Activated CD8-positive, alpha-beta memory T cell treated with anti-CD3 and anti-CD28 coated beads, Interleukin-2, amount 10 ng/mL, durations not matched to agents 7 days and 5 days (primary cell): ENCODE measurements around the gene KLHL29. TPM values are rescaled to one million over a fixed set of nuclear protein-coding genes. Genes with fewer than 3 reads are reported as not detected.
A peak's percentile ranks its signal among the peaks of the same experiment; 100 is the strongest.

Source experiments
- ATAC-seq: fragments of 150-1000 bp; cut with Tn5 transposase; one replicate; pipeline ENCODE4 v1.10.0; 2021; ENCODE audit warnings: moderate library complexity
- CTCF ChIA-PET: fragments of 350-600 bp; sonication (Branson Sonifier 250); formaldehyde crosslinking; loops from one replicate; lab custom pipeline; 2021; ENCODE audit warnings: antibody characterized with exemption; lab: Charles Lee
- DNase-seq: peaks from one replicate; pipeline ENCODE4 v3.0.0-alpha.2; 2020
- H3K27ac Mint-ChIP-seq: one replicate; pipeline ENCODE4 v1.8.0; 2021; ENCODE audit warnings: mild to moderate bottlenecking, mixed read lengths
- H3K27me3 Mint-ChIP-seq: one replicate; pipeline ENCODE4 v1.8.0; 2021; ENCODE audit warnings: mixed read lengths
- H3K36me3 Mint-ChIP-seq: one replicate; pipeline ENCODE4 v1.8.0; 2021; ENCODE audit warnings: mild to moderate bottlenecking, mixed read lengths
- H3K4me1 Mint-ChIP-seq: one replicate; pipeline ENCODE4 v1.8.0; 2021; ENCODE audit warnings: mixed read lengths
- H3K4me3 Mint-ChIP-seq: one replicate; pipeline ENCODE4 v1.8.0; 2021; ENCODE audit warnings: mild to moderate bottlenecking, moderate library complexity, mixed read lengths
- H3K9me3 Mint-ChIP-seq: one replicate; pipeline ENCODE4 v1.8.0; 2022; ENCODE audit warnings: low read depth, mixed read lengths
- total RNA-seq, 2 experiments: library from RNA; stranded (reverse); gene quantifications; one replicate each; pipeline ENCODE4 v1.2.3, GENCODE V29; 2021

Gene KLHL29
- total RNA-seq, 2 experiments from 2014 or later = 0.09 to 0.12 TPM

DNA sequence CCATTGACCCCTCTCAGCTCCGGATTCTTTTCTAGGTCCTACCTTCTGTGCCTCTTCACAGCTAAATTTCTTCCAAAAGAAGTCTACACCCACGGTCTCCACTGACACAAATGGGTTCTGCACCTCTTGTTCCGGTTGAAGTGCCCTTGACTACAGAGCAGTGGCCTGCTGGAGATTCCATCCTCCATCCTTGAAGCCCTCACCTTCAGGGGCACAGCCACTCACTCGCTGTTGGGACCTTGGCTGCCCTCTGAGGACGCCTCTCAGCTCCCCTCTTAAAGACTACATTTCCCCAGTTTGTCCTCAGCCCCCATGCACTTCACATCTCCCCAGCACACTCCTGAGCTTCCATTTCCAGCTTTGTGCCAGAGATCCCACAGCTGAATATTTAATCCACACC is 315.6 kb downstream of the KLHL29 start:
- no peaks in the 10 kb centered on the region for H3K27me3 Mint-ChIP-seq
- DNase-seq (peak; percentile 18), ATAC-seq (no peak)
- H3K27ac Mint-ChIP-seq = no peak overlapping the region
- H3K4me1 Mint-ChIP-seq = no peaks in the 10 kb centered on the region
- H3K4me3 Mint-ChIP-seq = no peak overlapping the region
- H3K9me3 Mint-ChIP-seq = no peaks in the 10 kb centered on the region
- H3K36me3 Mint-ChIP-seq = no peaks in the 10 kb centered on the region
- CTCF ChIA-PET = no interaction called here

GRCh38 chr2:23703037-23703582 is 318.1 kb downstream of the KLHL29 start:
- no peaks in the 10 kb centered on the region for H3K9me3 Mint-ChIP-seq
- no peak overlapping the region for H3K4me3 Mint-ChIP-seq
- peak; percentile 31 for DNase-seq
- H3K27ac Mint-ChIP-seq = no peak overlapping the region
- H3K27me3 Mint-ChIP-seq = no peaks in the 10 kb centered on the region
- no peaks in the 10 kb centered on the region for H3K4me1 Mint-ChIP-seq
- CTCF ChIA-PET = no interaction called here
- no peaks in the 10 kb centered on the region for H3K36me3 Mint-ChIP-seq
- no peak for ATAC-seq

GRCh38 chr2:23703583-23704385 is 318.8 kb downstream of the KLHL29 start:
- Mint-ChIP-seq H3K27ac (no peak overlapping the region), H3K4me1 (no peaks in the 10 kb centered on the region), H3K27me3 (no peaks in the 10 kb centered on the region), H3K36me3 (no peaks in the 10 kb centered on the region), H3K9me3 (no peaks in the 10 kb centered on the region), H3K4me3 (no peak overlapping the region)
- ATAC-seq = no peak
- peak; percentile 32 for DNase-seq
- CTCF ChIA-PET = no interaction called here

DNA sequence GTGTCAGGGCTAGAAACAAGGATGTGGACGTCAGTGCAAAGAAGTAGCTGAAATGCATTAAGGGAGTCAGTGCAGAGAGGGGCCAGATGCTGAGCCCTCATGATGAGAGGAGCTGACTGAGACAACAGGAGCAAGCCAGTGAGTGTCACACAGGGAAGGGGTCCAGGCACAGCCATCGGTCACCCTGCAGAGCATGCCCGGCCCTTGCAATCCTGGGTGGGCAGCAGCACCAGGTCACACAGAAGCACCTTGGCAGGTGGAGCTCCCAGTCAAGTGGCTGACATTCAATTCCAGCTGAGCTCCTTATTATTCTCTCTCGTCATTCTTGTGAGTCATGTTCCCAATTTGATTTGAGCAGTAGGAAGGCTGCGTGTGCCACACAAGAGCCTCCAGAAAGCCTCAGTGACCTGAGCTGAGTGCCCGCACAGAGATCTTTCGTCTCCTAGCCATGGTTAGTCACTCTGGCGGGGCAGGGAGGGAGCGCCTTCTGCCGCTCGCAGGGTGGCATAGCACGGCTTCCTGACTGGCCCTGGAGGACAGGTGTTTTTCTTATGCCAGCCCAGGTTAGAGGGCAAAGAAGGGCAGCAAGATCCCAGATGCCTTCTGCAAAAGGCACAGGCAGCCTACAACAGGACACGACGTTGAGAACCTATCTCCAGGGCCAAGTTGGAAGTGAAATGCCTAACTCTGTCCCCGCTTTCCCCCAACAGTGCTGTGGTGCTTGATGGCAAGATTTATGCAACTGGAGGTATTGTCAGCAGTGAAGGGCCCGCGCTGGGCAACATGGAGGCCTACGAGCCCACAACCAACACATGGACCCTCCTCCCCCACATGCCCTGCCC is 321.0 kb downstream of the KLHL29 start:
- peak; percentile 36 for DNase-seq
- ATAC-seq = no peak
- Mint-ChIP-seq H3K4me1 (no peaks in the 10 kb centered on the region), H3K9me3 (no peaks in the 10 kb centered on the region), H3K27ac (no peak overlapping the region), H3K27me3 (no peaks in the 10 kb centered on the region), H3K36me3 (no peaks in the 10 kb centered on the region), H3K4me3 (no peak overlapping the region)
- CTCF ChIA-PET = no interaction called here

DNA sequence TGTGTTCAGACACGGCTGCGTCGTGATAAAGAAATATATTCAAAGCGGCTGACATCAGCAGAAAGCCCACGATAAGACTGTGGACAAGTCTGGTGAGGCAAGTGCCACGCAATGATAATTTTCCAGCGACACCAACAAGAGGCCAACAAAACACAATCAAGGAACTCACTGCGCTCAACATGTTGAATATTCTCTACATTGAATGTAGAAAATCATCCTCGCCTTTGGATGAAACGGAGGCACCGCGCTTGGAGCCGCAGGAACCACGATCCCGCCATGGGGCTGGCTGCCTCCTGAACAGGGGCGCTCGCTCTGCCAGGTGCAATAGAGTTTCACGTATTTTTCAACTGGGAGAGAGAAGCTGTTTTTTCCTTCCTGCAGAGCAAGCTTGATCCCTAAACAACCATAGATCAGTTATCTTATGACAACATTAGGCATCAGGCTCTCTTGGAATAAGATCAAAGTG is 321.7 kb downstream of the KLHL29 start:
- no peak for ATAC-seq
- Mint-ChIP-seq H3K4me3 (no peak overlapping the region), H3K27me3 (no peaks in the 10 kb centered on the region), H3K27ac (no peak overlapping the region), H3K9me3 (no peaks in the 10 kb centered on the region), H3K36me3 (no peaks in the 10 kb centered on the region), H3K4me1 (no peaks in the 10 kb centered on the region)
- CTCF ChIA-PET = no interaction called here
- DNase-seq = no peak

- CTCF ChIA-PET = no interaction called here
- Mint-ChIP-seq H3K27me3 (no peaks in the 10 kb centered on the region), H3K4me1 (no peaks in the 10 kb centered on the region)
These were observed 322.1 kb downstream of the KLHL29 start for GRCh38 chr2:23707096-23707495.

GRCh38 chr2:23708771-23709170 is 323.8 kb downstream of the KLHL29 start:
- Mint-ChIP-seq H3K9me3 (no peaks in the 10 kb centered on the region), H3K4me1 (no peaks in the 10 kb centered on the region), H3K4me3 (no peak overlapping the region), H3K27ac (no peak overlapping the region), H3K27me3 (no peaks in the 10 kb centered on the region), H3K36me3 (no peaks in the 10 kb centered on the region)
- DNase-seq (no peak), ATAC-seq (no peak)
- CTCF ChIA-PET = no interaction called here

More at GRCh38 chr2:23707096-23707495, 322.1 kb downstream of the KLHL29 start:
- ATAC-seq (no peak), DNase-seq (no peak)
- H3K36me3 Mint-ChIP-seq = no peaks in the 10 kb centered on the region
- H3K9me3 Mint-ChIP-seq = no peaks in the 10 kb centered on the region
- H3K4me3 Mint-ChIP-seq = no peak overlapping the region
- H3K27ac Mint-ChIP-seq = no peak overlapping the region

DNA sequence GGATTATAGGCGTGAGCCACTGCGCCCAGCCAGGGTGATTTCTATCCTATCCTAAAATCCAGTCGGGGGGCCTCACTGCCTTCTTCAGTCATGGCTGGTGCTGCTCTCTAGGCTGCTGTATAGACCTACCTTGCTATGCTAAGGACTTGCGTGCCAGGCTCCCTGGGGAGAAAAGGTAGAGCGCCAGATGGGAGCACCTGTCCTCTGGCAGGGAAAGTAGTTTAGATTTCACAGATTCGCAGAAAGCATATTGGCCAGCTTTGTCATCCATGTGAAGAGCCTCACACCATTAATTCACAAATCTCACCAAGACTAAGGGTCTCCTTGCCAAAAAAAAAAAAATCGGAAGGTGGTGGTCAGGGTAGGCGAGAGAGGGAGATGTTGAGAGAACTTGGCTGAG is 324.3 kb downstream of the KLHL29 start:
- DNase-seq (no peak), ATAC-seq (no peak)
- Mint-ChIP-seq H3K36me3 (no peaks in the 10 kb centered on the region), H3K9me3 (no peaks in the 10 kb centered on the region), H3K4me3 (no peak overlapping the region), H3K4me1 (no peaks in the 10 kb centered on the region), H3K27me3 (no peaks in the 10 kb centered on the region), H3K27ac (no peak overlapping the region)
- CTCF ChIA-PET = no interaction called here

GRCh38 chr2:23711979-23712755 is 327.2 kb downstream of the KLHL29 start:
- Mint-ChIP-seq H3K27ac (no peak overlapping the region), H3K4me3 (no peak overlapping the region), H3K4me1 (no peaks in the 10 kb centered on the region), H3K9me3 (no peaks in the 10 kb centered on the region), H3K27me3 (no peaks in the 10 kb centered on the region), H3K36me3 (no peaks in the 10 kb centered on the region)
- DNase-seq (no peak), ATAC-seq (no peak)
- CTCF ChIA-PET = no interaction called here

DNA sequence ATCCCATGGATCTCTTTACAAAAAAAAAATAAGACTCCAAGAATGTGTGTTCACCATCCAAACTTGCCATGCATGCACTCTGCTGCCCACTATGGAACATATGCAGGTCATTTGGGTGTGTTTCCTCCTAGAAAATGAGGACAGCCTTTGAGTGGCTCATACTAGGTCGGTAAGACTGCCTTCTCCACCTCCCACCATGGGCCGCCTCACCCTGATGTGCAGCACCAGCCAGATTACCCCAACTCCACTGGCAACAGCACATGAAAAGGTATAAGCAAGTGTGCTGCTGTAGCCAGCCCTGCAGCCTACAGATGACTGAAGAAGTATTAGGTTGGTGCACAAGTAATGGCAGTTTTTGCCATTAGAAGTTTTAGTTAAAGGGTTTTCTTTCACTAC is 327.8 kb downstream of the KLHL29 start:
- Mint-ChIP-seq H3K9me3 (no peaks in the 10 kb centered on the region), H3K4me1 (no peaks in the 10 kb centered on the region), H3K4me3 (no peak overlapping the region), H3K27ac (no peak overlapping the region), H3K36me3 (no peaks in the 10 kb centered on the region), H3K27me3 (no peaks in the 10 kb centered on the region)
- CTCF ChIA-PET = no interaction called here
- ATAC-seq = no peak
- DNase-seq = no peak

GRCh38 chr2:23713351-23713750 is 328.4 kb downstream of the KLHL29 start:
- Mint-ChIP-seq H3K9me3 (no peaks in the 10 kb centered on the region), H3K4me1 (no peaks in the 10 kb centered on the region), H3K27me3 (no peaks in the 10 kb centered on the region), H3K27ac (no peak overlapping the region), H3K4me3 (no peak overlapping the region), H3K36me3 (no peaks in the 10 kb centered on the region)
- CTCF ChIA-PET = no interaction called here
- DNase-seq (no peak), ATAC-seq (no peak)

DNA sequence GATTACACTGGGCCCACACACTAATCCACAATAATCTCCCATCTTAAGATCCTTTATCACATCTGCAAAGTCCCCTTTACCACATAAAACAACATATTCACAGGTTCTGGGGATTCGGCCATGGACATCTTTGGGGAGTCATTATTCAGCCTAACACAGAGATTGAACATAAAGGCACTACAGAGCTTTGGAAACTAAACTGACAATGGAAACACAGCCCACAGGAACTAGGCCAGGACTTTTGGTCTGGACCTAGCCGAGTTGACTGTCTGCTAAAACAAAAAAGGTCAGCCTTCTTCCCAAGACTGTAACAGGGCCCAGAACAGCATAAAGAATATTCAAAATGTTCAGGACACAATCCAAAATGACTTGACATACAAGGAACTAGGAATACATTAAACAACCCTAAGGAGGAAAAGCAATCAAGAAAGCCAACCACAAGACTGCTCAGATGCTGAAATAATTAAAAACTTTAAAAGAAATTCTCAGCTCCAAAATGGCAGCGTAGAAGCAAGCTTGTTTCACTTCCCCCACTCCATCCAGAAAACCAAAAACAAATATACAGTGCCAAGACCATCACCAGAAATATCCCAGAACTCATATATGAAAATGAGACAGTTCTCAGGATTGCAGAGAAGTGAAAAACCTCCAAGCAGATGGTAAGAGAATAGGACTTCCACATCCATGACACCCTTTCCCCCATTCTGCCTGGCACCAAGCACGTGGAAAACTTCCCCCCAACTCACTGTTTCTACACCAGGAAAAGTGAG is 334.1 kb downstream of the KLHL29 start:
- peaks cover 18% of the 10 kb centered on the region for H3K9me3 Mint-ChIP-seq
- CTCF ChIA-PET = no interaction called here
- no peaks in the 10 kb centered on the region for H3K27me3 Mint-ChIP-seq
- H3K36me3 Mint-ChIP-seq = peaks cover 20% of the 10 kb centered on the region
- ATAC-seq = no peak
- DNase-seq = no peak
- no peak overlapping the region for H3K27ac Mint-ChIP-seq
- no peaks in the 10 kb centered on the region for H3K4me1 Mint-ChIP-seq
- H3K4me3 Mint-ChIP-seq = no peak overlapping the region
